ENCODE results near the gene SQSTM1.

Gene SQSTM1

DNA sequence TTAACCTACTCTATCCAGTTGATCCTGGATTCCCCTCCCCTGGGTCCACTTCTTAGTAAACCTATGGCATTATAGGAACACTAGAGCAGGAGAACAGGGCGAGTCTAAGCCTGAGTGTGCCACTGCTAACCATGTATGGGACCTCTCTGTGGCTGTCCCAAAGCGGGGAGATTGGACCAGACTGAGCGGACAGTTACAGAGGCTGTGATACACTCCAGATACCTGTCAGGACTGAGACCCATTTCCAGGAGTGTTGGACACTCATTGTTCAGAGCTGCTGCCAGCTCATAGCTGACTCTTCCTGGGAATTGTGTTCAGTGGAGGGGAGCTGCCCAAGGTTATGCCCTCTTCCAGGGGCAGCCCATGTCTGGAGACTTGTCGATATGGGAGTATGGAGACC, 38.9 kb upstream of the SQSTM1 start:
- Histone ChIP-seq H3K27me3 (ENCODE audit: insufficient read depth, poor library complexity, severe bottlenecking) (no peaks in the 10 kb centered on the region), H3K27ac (replicated peaks) (no peak overlapping the region), H3K4me3 (replicated peaks; ENCODE audit: insufficient read depth, low read length) (no peak overlapping the region)
- DNase-seq (ENCODE audit: low read depth in 1 of 2, low spot score in 1 of 2): no peak
- TF ChIP-seq POLR2AphosphoS5 (IDR thresholded peaks at IDR 0.05; ENCODE audit: low read depth) (no peak), GABPA (IDR thresholded peaks at IDR 0.05; ENCODE audit: low read depth) (no peak), SPI1 (IDR thresholded peaks at IDR 0.05; ENCODE audit: borderline replicate concordance, low read depth) (no peak)
- TF ChIP-seq, protein P1, sequence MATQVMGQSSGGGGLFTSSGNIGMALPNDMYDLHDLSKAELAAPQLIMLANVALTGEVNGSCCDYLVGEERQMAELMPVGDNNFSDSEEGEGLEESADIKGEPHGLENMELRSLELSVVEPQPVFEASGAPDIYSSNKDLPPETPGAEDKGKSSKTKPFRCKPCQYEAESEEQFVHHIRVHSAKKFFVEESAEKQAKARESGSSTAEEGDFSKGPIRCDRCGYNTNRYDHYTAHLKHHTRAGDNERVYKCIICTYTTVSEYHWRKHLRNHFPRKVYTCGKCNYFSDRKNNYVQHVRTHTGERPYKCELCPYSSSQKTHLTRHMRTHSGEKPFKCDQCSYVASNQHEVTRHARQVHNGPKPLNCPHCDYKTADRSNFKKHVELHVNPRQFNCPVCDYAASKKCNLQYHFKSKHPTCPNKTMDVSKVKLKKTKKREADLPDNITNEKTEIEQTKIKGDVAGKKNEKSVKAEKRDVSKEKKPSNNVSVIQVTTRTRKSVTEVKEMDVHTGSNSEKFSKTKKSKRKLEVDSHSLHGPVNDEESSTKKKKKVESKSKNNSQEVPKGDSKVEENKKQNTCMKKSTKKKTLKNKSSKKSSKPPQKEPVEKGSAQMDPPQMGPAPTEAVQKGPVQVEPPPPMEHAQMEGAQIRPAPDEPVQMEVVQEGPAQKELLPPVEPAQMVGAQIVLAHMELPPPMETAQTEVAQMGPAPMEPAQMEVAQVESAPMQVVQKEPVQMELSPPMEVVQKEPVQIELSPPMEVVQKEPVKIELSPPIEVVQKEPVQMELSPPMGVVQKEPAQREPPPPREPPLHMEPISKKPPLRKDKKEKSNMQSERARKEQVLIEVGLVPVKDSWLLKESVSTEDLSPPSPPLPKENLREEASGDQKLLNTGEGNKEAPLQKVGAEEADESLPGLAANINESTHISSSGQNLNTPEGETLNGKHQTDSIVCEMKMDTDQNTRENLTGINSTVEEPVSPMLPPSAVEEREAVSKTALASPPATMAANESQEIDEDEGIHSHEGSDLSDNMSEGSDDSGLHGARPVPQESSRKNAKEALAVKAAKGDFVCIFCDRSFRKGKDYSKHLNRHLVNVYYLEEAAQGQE (IDR thresholded peaks at IDR 0.05; ENCODE audit: insufficient replicate concordance, low read depth): no peak
- TF ChIP-seq, protein P2, sequence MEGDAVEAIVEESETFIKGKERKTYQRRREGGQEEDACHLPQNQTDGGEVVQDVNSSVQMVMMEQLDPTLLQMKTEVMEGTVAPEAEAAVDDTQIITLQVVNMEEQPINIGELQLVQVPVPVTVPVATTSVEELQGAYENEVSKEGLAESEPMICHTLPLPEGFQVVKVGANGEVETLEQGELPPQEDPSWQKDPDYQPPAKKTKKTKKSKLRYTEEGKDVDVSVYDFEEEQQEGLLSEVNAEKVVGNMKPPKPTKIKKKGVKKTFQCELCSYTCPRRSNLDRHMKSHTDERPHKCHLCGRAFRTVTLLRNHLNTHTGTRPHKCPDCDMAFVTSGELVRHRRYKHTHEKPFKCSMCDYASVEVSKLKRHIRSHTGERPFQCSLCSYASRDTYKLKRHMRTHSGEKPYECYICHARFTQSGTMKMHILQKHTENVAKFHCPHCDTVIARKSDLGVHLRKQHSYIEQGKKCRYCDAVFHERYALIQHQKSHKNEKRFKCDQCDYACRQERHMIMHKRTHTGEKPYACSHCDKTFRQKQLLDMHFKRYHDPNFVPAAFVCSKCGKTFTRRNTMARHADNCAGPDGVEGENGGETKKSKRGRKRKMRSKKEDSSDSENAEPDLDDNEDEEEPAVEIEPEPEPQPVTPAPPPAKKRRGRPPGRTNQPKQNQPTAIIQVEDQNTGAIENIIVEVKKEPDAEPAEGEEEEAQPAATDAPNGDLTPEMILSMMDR (IDR thresholded peaks at IDR 0.05; ENCODE audit: insufficient read depth, low read length): no peak

DNA sequence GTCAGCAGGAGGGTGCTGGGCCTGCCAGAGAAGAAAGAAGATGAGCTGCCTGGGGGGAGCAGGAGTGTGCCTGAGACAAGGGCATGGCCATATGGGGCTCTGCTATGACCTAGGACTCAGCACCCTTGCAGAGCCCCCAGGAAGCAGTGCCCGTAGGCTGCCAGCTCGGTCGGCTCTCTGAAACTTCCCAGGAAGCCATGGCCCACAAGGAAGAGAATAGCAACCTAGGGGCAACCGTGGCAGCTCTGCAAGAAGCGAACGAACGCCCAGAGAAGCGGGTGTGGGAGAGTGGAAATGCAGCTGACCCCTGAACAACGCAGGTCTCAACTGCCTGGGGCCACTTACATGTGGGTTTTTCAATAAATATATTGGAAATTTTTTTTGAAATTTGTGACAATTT, 37.6 kb upstream of the SQSTM1 start:
- Histone ChIP-seq H3K27ac (replicated peaks) (no peak overlapping the region), H3K4me3 (replicated peaks; ENCODE audit: insufficient read depth, low read length) (no peak overlapping the region), H3K27me3 (ENCODE audit: insufficient read depth, poor library complexity, severe bottlenecking) (no peaks in the 10 kb centered on the region)
- 0 out of 2 replicates have a peak, but pooled peaks have one; percentile 12 for TF ChIP-seq POLR2AphosphoS5 (IDR thresholded peaks at IDR 0.05; ENCODE audit: low read depth)
- TF ChIP-seq, protein P1 (IDR thresholded peaks at IDR 0.05; ENCODE audit: insufficient replicate concordance, low read depth): no peak
- DNase-seq (ENCODE audit: low read depth in 1 of 2, low spot score in 1 of 2): no peak

DNA sequence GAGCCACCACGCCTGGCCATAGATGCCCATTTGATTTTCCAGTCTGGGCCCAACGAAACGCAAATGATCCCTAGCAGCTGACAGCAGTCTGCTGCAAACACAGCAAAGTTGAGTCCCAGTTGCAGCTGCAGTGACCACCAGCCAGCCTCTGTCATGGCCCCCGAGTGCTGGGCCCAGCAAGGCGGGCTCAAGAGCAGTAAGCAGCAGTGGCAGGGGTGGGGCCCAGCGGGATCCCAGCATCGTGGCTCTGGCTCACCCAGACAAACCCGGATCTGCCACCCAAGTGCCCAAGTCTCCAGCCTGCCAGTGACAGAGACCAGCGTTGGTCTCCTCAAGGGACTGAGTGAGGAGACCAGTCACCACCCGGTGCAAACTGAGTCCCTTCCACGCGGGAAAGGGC, 33.8 kb upstream of the SQSTM1 start:
- DNase-seq (ENCODE audit: low read depth in 1 of 2, low spot score in 1 of 2): no peak
- TF ChIP-seq GABPA (IDR thresholded peaks at IDR 0.05; ENCODE audit: low read depth) (no peak), SPI1 (IDR thresholded peaks at IDR 0.05; ENCODE audit: borderline replicate concordance, low read depth) (no peak), POLR2AphosphoS5 (IDR thresholded peaks at IDR 0.05; ENCODE audit: low read depth) (no peak)
- TF ChIP-seq, protein P1 (IDR thresholded peaks at IDR 0.05; ENCODE audit: insufficient replicate concordance, low read depth): no peak
- TF ChIP-seq, protein P2 (IDR thresholded peaks at IDR 0.05; ENCODE audit: insufficient read depth, low read length): no peak
- H3K27ac ChIP-seq (replicated peaks): no peak overlapping the region
- no peaks in the 10 kb centered on the region for H3K27me3 ChIP-seq (ENCODE audit: insufficient read depth, poor library complexity, severe bottlenecking)
- no peak overlapping the region for H3K4me3 ChIP-seq (replicated peaks; ENCODE audit: insufficient read depth, low read length)
